ENCODE data around the gene PHACTR3.

DNA sequence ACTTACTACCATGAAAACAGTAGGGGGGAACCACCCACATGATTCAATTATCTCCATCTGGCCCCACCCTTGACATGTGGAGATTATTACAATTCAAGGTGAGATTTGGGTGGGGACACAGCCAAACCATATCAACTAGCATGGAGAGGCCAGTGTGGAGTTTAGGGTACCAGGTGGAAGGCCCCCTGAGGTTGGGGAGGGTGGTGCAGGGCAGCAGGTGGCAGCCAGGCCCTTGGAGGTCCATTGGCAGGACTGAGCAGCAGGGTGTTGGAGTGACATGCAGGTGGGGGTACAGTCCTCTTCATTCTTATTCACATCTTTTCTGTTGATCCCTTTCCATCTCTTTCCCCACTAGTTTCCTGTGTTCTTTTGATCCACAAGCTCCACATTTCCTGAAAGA, 42.9 kb downstream of the PHACTR3 start:
- TF ChIP-seq, protein P1, sequence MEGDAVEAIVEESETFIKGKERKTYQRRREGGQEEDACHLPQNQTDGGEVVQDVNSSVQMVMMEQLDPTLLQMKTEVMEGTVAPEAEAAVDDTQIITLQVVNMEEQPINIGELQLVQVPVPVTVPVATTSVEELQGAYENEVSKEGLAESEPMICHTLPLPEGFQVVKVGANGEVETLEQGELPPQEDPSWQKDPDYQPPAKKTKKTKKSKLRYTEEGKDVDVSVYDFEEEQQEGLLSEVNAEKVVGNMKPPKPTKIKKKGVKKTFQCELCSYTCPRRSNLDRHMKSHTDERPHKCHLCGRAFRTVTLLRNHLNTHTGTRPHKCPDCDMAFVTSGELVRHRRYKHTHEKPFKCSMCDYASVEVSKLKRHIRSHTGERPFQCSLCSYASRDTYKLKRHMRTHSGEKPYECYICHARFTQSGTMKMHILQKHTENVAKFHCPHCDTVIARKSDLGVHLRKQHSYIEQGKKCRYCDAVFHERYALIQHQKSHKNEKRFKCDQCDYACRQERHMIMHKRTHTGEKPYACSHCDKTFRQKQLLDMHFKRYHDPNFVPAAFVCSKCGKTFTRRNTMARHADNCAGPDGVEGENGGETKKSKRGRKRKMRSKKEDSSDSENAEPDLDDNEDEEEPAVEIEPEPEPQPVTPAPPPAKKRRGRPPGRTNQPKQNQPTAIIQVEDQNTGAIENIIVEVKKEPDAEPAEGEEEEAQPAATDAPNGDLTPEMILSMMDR (IDR thresholded peaks at IDR 0.05 in 8 of 11, conservative IDR thresholded peaks at IDR 0.05 in 3 of 11): no peak
- TF ChIP-seq POLR2A (IDR thresholded peaks at IDR 0.05): no peak

All from spleen (tissue), 7 donors.